GM19324 (cell line): ENCODE results near the gene TOLLIP.

Experiments
- ATAC-seq: cut with Tn5 transposase; IDR thresholded peaks from one replicate; pipeline ENCODE4 v1.9.1; 2021; ENCODE audit warnings: mild to moderate bottlenecking, moderate library complexity; ENCODE audit not compliant: unreplicated experiment, low FRiP score

Gene TOLLIP

DNA sequence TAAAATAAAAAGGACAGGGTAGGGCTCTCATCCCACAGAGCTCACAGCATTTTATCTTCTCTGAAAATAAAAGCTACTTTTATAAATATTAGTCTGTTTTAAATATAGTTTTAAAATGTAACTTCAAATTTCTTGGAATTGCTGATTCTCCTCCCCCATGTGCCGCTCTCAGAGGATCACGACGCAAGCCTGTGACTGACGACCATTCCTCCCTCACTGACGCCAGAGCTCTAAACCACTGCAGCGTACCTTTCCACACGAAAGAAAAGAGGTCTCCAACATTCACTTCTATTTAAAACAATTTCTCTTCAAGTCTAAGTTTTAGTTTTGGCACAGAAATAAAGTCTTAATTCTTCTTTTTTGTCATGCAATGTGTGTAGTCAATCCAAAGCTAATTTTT lies 9.3 kb downstream of the TOLLIP start:
- no peak for ATAC-seq

DNA sequence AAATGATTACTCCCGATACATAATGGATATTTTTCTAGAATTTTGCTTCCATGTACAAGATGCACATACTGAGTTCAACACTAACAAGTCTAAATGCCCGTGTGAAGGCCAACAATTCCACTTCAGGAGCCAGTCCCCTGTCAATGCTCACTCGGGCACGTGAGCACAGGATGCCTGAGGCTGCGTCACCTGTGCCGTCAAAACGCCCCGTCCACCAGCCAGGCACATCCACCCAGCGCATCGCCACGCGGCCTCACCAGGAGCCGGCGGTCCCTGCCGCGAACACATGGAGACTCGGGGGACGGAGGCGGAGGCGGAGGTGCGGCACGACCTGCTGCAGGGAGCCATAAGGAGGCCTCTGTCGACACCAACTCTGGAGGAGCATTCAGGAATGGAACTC lies 9.8 kb downstream of the TOLLIP start:
- ATAC-seq = no peak

DNA sequence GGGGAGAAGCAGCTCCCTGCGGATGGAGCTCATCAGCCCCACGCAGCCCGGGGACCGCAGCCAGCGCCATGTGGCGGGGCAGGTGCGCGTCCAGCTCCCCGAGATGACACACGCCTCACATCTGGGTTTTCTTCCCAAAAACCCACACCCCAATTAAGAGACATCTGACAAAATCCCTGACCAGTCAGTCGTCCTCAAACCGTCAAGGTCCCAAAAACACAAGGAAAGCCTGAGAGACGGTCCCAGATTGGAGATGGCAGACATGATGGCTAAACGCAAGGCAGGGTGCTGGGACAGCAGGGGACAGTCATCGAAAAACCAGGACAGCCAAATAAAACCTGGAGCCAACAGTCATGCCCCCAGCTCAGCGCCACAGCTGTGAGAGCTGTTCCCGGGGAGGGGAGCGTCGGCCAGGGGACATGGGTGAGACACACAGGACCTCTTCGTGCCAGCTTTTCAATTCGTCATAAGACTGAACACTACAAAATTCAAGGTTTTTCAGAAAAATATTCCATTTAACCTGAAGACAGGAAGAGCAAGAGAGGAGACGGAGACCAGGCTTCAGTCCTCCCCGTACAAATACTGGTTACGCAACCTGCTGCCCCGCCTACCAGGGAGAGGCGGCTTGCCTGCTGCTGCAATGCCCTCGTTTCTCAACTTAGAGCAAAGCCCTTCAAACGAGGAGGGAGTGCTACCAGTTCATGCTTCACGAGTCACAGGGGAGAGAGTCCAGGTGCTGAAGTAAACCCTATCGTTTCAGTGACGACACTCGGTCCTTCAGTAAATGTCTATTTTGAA lies 10.5 kb downstream of the TOLLIP start:
- no peak for ATAC-seq

DNA sequence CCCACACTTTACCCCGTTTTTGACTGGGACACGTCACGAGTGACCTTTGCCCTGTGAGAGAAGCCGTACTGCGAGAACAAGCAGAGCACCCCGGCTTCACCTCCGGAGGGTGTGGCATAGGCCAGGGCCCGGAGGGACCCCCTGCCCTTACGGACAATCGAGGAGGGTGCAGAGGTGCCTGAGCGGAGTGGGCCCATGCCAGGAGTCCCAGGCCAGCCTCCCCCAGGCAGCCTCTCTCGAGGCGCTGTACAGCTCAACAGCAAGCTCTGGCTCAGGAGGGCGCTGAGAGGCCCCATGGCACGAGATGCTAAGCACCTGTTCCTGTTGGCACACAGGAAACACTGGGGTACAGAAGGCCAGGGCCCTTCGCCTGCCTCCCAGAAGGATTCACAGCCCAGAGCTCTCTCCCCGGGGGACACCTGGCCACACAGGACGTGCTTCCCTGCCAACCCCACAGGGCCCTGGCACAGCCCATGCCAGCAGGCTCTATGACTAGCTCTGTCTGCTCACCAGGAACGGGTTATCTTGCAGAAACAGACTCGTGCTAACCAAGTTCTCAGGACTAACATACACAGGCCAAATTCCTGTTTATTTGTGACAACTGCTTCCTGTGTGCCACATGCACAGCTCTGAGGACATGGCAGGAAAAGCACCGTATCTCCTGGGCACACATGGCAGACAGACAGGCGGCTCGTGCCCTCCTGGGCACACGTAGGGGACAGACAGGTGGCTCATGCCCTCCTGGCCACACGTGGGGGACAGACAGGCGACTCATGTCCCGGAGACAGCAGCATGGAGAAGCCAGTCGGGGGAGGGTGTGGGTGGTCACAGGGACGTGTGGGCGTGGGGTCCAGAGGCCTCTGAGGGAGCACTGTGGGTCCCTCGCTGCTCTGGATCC lies 11.6 kb downstream of the TOLLIP start:
- no peak for ATAC-seq

DNA sequence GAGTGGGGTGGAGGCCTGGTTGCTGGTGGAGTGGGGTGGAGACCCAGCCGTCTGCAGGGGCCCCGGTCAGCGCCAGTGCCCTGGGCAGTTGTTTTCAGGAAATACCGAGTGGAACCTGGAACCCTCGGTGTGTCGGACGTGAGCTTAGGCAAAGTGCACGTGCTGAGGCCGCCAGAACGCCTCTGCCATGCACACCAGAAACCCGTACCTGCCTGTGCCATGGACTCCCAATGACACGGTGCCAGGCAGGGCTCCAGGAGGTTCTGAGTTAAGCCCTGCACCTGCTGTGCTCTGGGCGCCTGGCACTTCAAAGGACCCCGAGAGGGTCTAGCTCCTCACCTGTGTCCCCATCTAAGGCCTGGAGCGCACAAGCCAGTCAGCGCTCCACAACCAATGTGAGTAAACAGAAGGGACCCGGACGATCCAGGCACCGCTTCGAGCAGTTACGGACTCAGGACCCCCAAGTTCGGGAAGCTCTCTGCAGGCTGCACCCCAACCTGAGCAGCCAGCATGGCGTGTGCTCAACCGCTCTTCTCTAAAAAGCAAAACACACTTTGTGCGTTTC lies 12.3 kb downstream of the TOLLIP start:
- ATAC-seq = no peak

DNA sequence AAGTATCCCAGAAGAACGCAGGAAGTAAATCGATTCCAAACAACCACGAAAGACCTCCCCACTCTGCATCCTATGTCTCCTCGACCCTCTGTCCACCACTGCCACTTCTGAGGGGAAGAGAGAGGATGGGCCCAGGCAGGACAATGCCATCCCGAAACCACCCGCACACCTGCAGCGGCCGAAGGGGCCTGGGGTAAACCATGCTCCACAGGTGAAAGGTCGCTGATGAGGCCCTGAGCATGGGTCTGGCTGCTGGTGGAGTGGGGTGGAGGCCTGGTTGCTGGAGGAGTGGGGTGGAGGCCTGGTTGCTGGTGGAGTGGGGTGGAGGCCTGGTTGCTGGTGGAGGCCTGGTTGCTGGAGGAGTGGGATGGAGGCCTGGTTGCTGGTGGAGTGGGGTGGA lies 13.1 kb downstream of the TOLLIP start:
- ATAC-seq = no peak

DNA sequence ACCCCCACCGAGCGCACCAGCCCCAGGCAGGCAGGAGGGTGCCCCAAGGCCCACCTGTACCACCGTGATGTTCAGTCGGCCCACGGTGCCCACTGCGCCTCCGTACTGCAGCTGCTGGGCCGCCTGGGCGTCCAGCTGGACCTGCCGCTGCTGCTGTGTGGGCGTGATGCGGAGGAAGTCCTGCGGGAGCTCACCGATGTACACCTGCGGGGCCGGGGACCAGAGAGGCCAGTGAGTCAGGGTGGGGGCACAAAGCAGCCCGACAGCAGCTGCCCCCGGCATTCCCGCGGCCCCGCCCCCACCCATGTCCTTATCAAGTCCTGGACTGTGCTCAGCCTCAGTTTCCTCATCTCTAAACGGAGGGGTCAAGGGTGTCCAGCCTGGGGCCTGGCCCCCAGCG lies 13.8 kb downstream of the TOLLIP start:
- no peak for ATAC-seq

DNA sequence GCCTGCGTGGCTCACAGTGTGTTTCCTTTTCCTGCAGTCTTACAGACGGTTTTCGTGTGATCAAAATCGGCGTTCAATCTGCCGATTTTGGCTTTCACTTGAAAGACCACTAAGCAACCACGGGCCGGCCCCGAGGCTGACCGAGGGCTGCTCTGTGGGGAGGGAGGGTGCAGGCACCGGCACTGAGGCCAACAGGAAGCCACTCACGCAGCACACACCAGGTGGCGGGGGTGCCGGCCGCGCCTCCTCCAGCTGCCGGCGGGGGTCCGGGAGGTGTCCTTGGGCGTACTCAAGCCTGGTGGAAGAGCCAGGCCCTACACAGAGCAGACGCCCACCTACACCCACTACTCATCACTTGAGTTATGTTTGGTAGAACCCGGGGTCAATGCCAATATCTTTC lies 14.3 kb downstream of the TOLLIP start:
- ATAC-seq = no peak

DNA sequence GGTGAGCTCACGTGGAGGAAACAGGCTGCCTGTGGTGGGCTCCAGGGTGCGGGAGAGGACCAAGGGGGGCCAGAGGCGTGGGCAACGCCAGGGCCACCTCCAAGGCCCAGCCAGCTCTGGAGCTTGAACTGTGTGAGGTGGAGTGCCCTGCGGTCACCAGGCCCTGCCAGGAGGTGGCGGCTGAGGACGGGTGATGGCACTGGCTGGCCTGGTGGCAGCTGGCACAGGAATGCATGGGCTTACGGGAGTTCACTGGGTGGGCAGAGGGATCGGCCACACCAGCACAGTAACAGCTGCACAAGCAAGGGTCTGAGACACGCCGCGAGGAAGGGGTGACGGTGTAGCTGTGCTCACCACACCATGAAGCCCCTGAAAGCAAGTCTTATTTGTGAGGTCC lies 15.8 kb downstream of the TOLLIP start:
- ATAC-seq = no peak

DNA sequence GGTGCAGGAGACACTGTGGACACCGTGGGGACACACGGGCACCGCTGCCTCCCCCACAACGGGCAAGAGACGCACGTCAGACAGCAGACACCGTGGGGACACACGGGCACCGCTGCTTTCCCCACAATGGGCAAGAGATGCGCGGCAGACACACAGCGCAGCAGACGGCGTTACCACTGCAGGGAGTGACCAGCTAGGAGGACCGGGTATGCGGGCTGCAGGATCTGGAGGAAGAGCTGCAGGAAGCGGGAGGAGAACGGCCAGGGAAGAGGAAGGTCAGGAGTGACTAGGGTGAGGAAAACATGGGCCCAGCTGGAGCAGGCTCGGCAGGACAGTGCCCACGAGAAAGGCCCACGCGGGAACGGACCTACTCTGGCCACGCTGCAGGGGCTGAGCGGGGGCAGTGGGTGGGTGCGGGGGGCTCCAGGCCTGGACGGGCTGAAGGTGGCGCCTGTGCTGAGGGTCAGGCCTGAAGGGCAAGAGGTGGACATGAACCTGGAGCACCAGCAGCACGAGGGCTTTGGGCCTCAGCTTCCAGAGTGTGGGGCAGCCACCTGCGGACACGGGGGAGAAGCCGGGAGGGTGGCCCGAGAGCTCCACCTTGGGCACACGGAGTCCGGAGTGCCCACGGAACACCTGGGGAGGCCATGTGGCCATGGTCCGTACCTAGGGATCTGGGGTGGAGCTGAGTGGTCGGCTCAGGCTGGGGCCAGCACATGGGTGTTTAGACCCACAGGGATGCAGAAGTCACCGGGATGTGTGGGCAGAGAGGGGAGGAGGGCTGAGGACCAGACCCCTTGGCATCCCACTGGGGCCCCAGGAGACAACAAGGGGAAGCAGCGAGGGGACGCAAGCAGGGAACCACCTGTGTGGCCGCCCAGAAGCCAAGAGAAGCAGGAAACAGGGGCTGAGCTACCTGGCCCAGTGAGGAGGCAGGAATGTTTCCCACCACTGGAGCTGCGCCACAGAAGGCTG lies 16.5 kb downstream of the TOLLIP start:
- ATAC-seq = no peak

DNA sequence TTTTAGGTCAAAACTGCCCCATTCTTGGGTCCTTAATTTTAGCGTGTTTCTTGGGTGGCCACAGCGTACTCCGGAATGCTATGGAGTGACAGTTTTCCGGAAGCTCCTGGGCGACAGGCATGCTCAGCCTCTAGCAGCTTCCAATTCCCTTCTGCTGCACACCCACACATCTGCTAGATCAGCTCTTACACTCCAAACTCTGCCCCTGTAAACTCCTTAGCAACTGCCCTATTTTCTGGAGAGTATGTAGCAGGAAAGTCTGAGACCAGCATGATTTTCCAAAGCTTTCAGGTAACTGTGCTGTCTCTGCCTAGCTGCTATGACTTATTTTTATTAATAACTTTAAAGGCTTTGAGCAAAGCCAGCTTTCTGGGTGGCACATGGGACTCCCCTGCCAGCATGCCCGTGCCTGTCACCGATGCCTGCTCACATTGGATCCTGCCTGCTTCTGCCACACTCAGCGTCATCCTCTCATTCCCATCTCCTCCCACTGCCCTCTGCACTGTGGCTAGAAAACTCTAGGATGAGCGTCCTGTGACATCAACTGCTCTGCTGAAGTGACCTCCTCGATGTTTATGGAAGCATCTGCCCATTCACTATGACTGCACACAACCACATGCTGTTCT lies 17.3 kb downstream of the TOLLIP start:
- ATAC-seq = no peak

DNA sequence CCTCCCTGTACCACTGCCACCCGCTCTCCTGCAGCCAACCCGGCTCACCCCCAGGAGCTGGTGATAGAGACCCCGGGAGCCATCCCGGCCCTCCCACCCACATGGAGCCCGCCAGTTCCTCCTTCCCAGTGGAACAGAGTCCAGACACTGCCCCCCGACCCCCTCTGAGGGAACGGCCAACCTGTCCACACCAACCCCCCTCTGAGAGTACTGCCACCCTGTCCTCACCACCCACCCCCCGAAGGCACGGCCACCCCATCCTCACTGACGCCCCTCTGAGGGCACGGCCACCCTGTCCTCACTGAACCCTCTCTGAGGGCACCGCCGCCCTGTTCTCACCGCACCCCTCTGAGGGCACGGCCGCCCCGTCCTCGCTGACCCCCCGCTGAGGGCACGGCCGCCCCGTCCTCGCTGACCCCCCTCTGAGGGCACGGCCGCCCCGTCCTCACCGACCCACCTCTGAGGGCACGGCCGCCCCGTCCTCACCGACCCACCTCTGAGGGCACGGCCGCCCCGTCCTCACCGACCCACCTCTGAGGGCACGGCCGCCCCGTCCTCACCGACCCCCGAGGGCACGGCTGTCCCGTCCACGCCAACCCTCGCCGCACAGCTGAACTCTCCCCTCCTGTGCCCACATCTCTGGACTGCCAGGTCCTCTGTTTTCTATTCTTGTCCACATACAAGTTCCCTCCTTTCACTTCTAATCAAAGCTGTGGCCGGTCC lies 18.0 kb downstream of the TOLLIP start:
- ATAC-seq = no peak

DNA sequence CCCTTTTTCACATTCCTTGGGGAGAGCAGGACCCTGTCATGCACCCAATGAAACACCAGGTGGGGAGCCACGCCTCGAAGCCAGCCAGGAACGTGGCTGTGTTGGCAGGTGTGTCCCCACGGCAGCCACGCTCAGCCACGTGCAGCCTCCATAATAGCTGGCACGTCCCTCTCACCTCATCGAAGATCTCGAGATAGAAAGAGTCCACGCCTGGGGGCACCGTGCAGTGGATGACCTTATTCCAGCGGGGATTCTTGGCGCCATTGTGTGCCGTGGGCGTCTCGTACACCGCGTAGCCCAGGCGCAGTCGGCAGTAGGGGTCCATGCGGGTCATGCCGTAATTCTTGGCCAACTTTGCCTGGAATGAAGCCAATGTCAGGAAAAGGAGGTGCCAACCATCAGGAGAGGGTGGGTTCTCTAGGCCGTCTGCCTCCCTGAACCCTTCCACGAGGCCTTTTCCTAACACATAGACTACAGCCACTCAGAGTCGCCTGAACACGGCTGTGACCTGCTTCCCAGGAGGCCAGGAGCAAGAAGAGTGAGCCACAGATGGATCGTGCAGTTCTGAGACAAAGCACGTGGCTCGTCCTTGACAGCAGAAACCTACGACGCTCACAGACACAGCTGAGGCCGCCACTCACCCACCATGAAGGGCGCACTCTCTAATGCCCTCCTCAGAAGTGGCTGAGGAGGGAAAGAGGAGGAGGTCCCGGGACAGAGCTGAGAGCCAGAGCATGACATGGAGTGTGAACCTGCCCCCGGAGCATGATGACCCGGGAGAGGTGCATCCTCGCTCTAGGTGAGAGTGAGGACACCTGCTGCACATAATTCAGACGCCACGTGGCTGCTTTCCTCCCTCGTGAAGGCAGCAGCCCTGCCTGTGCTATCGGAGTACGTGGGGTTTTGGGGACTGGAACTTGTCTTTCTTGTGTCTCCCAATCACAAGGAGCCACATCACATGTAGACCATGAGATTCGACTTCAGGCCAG lies 19.1 kb downstream of the TOLLIP start:
- no peak for ATAC-seq

DNA sequence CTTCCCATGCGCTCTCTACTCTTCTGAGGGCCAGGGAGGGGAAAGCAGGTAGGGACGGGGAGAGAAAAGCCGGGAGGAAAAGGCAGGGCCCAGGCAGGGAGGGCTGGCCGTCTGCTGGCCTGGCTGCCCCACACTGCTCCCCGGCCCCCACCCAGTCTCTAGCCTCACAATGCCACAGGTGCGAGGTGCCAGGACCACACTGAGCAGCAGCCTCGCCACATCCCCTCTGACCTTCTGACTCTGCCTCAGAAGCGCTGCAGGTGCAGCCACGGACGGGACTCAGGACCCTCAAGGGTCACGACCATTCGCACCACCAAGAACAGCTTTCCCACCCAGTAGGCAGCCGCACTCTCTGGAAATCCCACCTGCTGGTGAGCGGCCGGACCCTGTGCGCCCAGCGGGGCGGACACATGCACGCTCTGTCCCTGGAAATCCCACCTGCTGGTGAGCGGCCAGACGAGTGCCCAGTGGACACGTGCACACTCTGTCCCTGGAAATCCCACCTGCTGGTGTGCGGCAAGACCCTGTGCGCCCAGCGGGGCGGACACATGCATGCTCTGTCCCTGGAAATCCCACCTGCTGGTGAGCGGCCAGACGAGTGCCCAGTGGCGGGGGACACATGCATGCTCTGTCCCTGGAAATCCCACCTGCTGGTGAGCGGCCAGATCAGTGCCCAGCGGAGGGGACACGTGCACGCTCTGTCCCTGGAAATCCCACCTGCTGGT lies 20.1 kb downstream of the TOLLIP start:
- no peak for ATAC-seq

DNA sequence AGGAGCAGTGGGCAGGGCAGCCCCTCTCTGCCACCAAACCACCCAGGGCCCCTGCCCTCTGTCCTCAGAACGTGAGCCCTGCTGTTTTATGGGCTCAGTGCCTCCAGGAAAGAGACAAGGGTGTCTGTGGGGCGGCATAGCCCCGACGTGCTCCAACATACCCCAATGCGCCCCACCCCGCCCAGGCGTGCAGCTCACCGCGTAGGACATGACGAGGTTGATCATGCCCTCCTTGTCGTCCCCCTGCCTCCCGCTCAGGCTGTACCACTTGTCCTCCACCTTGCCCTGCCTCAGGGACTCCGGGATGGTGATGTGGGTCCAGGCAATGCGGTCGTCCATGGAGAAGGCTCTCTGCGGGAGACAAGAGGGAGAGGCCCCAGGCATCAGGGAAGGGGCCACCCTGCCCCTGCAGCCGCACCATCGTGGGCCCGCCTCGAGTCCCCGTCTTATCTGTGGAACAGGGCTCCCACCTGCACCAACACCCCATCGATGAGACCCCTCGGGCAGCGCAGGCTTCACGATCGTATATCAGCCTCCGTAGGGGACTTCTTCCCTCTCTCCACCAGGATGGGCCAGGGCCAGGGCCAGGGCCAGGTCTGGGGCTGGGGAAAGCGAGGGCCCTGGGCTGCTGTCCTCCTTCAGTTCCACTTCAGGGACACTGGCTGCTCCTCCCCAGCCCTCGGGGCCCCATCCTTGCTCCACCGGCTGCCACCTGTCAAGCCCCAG lies 20.8 kb downstream of the TOLLIP start:
- no peak for ATAC-seq

DNA sequence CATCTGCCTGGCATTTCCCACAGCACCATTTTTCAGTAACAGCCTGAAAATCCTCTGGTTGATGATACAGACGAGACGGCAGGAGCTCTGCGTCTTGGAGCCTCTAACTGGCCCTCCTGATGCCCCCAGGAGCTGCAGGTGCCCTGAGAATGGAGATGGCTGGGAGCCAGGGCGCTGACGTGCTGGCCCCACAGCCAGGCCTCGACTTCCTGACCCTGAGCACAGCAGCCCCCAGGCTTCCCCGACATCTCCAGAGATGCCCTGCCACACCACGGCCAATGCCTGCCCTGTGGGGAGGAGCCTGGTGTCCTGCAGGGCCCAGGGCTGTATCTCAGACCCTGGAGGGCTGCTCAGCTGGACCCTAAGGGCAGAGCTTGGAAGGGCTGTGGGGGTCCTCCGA lies 21.5 kb downstream of the TOLLIP start:
- no peak for ATAC-seq

DNA sequence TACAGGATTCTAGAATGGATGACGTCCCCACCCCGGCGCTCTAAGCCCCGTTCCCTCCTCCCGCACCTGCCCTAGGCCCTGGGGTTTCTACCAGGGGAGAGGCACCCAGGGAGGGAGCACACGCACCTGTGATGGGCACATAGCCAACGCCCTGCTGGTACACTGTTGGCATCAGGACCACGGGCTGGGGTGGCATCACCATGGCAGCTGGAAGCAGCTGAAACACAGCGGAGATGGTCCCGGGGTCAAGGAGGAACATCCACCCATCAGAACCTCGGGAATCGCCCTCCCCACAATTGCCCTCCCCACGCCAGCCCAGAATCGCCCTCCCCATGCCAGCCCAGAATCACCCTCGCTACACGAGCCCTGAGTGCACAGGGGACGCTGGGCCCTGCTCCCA lies 23.6 kb downstream of the TOLLIP start:
- no peak for ATAC-seq
